Thyroid gland (tissue), 4 donors: Measurements from ENCODE around the gene ABR. TPM values are rescaled to one million over a fixed set of nuclear protein-coding genes. Genes with fewer than 3 reads are reported as not detected.
"Not testable (repeated sequence)": the region's sequence is repeated elsewhere in the genome, so short reads cannot be mapped to it uniquely, and the experiment has no call there.

Source experiments
- DNase-seq, 2 donors: peaks; one replicate each; pipeline ENCODE4 v3.0.0-alpha.2; 2019
- H3K27ac ChIP-seq, 3 donors: fragments of 200-600 bp; sonication (generic); 1 replicate in 2 of 3; 2 replicates in 1 of 3; pipeline ENCODE4 v1.5.1; 2016 to 2019; ENCODE audit warnings: mild to moderate bottlenecking in 1 of 3, moderate library complexity in 1 of 3
- H3K27me3 ChIP-seq: fragments of 200-600 bp; sonication (generic); one replicate; pipeline ENCODE4 v1.5.1; 2019
- H3K36me3 ChIP-seq, 2 donors: fragments of 200-600 bp; sonication (generic); one replicate each; pipeline ENCODE4 v1.5.1; 2016 to 2019
- H3K4me1 ChIP-seq, 2 donors: fragments of 200-600 bp; sonication (generic); one replicate each; pipeline ENCODE4 v1.5.1; 2017 to 2019
- H3K4me3 ChIP-seq, 3 donors: fragments of 200-600 bp; sonication (generic); replicated peaks in 1 of 3; 1 replicate in 2 of 3; 2 replicates in 1 of 3; pipeline ENCODE4 v1.5.1; 2016; ENCODE audit warnings: mild to moderate bottlenecking in 1 of 3
- H3K9me3 ChIP-seq: fragments of 200-600 bp; sonication (generic); one replicate; pipeline ENCODE4 v1.5.1; 2017
- POLR2A ChIP-seq, 2 donors: fragments of 450-650 bp; IDR thresholded peaks; one replicate each; pipeline ENCODE4 v1.6.1; 2017; ENCODE audit warnings: antibody characterized with exemption in 2 of 2, mild to moderate bottlenecking in 2 of 2, moderate library complexity in 1 of 2
- WGBS, 2 donors: methylation state at CpG; one replicate each; pipeline ENCODE4 v1.1.5; 2017; 5-methylcytosine and 5-hydroxymethylcytosine counted together
- intact Hi-C: fragments of 100-400 bp; cut with DNase I; formaldehyde crosslinking; loops from one replicate; pipeline ENCODE4 v1.15.1; 2023
- total RNA-seq, 4 donors: library from RNA; depleted of rRNA; stranded (reverse); fragments of >200 nt; gene quantifications; one replicate each; pipeline ENCODE4 v1.2.3, GENCODE V29; 2016
- TF ChIP-seq, protein P1 (sequence below), 6 experiments: fragments of 200-600 bp in 3 of 6; fragments of 450-650 bp in 3 of 6; sonication (generic) in 3 of 6; IDR thresholded peaks; one replicate each; pipeline ENCODE4 v1.5.1; 2016 to 2019; ENCODE audit warnings: antibody characterized with exemption in 6 of 6, mild to moderate bottlenecking in 2 of 6, inconsistent platforms in 1 of 6, moderate library complexity in 1 of 6

ABR gene
- total RNA-seq, 4 donors from 2014 or later, result 23.7 to 33.7 (median 31.5) TPM

DNA sequence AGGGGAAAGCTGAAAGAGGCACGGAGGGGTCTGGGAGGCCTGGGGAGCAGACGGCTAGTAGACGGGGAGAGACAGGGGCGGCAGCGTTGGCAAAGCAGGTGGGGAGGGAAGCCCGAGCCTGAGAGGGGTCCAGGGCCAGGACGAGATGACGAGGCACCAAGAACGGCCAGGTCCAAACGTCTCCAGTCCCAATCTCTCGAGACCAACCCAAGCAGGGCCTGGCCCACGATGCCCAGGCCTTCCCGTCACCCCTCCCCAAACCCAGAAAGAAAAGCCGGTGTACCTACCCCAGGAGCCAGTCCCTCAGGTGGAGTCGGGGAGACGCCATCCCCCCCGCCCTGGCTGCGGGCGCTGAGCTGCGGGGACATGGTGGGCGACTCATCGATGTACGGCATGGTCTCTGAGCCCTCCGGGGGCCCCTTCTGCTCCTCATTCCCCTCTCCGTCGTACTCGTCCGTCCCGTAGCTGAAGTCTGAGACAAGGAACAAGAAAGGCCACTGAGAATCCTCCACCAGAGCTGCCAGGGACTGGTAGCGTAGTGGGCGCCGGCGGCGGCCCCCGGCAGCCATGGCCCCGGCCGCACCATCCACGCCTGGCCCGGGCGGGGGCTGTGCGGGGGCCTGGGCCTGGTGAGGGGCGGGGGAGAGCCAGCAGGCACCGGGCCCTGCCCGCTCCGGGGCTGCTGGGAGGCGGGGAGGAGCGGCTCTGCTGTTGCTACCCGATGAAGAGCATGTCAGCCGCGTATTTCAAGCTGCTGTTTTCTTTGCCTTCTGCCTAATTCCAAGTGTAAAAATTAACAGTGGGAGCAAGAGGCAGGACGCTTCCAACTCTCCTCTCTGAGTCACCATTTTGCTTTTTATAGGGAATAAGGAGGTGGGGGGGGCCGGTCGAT is 54.6 kb downstream of the ABR start:
- DNase-seq, result no peak
- Histone ChIP-seq H3K27me3 (no peaks in the 10 kb centered on the region), H3K36me3 (no peaks in the 10 kb centered on the region), H3K27ac (no peak overlapping the region), H3K9me3 (no peaks in the 10 kb centered on the region), H3K4me3 (no peak overlapping the region), H3K4me1 (peaks cover 4 to 19% of the 10 kb centered on the region in 2 donors)
- intact Hi-C loops, result loop anchor here (10.0 kb wide), 1 partner anchor 210 kb away; no protein-coding TSS in a partner anchor
- WGBS, 2 donors, result 75 to 80% methylated on average over 36 to 40 of the region's 53 CpGs
- TF ChIP-seq, protein P1, sequence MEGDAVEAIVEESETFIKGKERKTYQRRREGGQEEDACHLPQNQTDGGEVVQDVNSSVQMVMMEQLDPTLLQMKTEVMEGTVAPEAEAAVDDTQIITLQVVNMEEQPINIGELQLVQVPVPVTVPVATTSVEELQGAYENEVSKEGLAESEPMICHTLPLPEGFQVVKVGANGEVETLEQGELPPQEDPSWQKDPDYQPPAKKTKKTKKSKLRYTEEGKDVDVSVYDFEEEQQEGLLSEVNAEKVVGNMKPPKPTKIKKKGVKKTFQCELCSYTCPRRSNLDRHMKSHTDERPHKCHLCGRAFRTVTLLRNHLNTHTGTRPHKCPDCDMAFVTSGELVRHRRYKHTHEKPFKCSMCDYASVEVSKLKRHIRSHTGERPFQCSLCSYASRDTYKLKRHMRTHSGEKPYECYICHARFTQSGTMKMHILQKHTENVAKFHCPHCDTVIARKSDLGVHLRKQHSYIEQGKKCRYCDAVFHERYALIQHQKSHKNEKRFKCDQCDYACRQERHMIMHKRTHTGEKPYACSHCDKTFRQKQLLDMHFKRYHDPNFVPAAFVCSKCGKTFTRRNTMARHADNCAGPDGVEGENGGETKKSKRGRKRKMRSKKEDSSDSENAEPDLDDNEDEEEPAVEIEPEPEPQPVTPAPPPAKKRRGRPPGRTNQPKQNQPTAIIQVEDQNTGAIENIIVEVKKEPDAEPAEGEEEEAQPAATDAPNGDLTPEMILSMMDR (IDR thresholded peaks at IDR 0.05), result no peak
- TF ChIP-seq POLR2A (IDR thresholded peaks at IDR 0.05), result no peak

DNA sequence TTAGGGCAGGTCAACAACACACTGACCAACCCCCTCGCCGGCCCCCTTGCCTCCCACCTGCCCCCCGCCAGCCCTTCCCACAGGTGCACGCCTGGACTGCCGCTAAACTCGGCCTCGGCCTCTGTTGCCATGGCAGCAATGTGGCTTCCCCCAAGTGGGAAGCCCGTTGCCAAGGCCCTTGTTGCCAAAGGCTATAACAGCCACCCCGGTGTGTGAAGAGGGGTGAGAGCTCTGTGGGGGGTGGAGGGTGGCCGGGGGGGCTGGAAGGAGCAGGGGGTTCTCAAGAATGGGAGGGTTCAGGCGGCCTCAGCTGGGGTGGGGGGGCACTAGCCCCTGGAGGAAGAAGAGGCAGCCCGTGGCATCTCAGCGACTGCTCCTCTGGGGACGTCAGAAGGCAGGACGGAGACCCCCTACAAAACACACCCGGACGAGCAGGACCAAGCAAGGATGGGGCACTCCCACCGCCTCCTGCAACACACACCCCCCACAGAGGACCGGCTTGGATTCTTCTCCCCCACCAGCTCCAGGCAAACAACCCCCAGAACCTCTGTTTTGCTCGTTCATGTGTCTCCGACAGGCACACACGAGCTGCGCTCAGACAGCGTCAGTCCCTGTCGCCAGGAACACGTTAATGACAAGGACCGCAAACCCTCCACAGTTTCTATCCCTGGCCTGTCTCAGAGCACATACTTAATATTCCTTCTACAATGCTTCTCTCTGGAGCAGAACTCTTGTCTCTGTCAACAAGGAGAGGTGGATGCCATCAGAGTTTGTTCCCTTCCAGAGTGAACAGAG is 55.7 kb downstream of the ABR start:
- no peak for TF ChIP-seq POLR2A (IDR thresholded peaks at IDR 0.05)
- TF ChIP-seq, protein P1 (IDR thresholded peaks at IDR 0.05), result no peak

DNA sequence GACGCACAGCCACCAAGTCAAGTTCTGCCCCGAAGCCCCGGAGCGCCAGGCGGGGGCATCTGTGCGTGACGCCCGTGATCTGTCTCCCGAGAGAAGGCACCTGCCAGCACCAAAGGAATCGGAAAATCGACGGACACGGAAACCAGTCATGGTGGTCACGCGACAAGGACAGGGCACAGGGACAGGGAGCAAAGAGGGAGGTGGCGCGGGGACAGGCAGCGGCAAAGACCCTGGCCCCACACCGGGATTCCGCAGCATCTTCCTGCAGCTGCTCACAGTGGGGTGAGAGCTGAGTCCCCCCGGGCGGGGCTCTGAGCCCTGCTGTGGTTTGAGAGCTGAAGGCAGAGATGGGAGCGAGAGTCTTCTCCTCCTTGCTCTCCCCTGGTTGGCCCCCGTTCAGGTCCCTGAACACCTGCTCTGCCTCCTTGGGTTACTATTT is 56.4 kb downstream of the ABR start:
- no peaks in the 10 kb centered on the region for H3K36me3 ChIP-seq
- no peak for TF ChIP-seq POLR2A (IDR thresholded peaks at IDR 0.05)
- TF ChIP-seq, protein P1 (IDR thresholded peaks at IDR 0.05), result no peak
- H3K4me1 ChIP-seq, result peaks cover 4 to 19% of the 10 kb centered on the region in 2 donors
- 50 to 54% methylated on average over 12 to 23 of the region's 24 CpGs for WGBS, 2 donors
- no peaks in the 10 kb centered on the region for H3K9me3 ChIP-seq
- peak overlapping the region in 2 of 3 donors; percentile 37 to 49 for H3K27ac ChIP-seq
- no peak for DNase-seq
- intact Hi-C loops, result loop anchor here (2.0 to 10.0 kb wide), 2 partner anchors 65 to 211 kb away; no protein-coding TSS in a partner anchor
- H3K27me3 ChIP-seq, result no peaks in the 10 kb centered on the region
- H3K4me3 ChIP-seq, result no peak overlapping the region

More for the DNA sequence above, 55.7 kb downstream of the ABR start:
- Histone ChIP-seq H3K36me3 (no peaks in the 10 kb centered on the region), H3K27ac (no peak overlapping the region), H3K9me3 (no peaks in the 10 kb centered on the region), H3K4me3 (no peak overlapping the region), H3K27me3 (no peaks in the 10 kb centered on the region), H3K4me1 (peaks cover 4 to 19% of the 10 kb centered on the region in 2 donors)
- intact Hi-C loops, result loop anchor here (2.0 to 10.0 kb wide), 2 partner anchors 65 to 211 kb away; no protein-coding TSS in a partner anchor
- no peak for DNase-seq
- 57 to 61% methylated on average over 21 to 25 of the region's 27 CpGs for WGBS, 2 donors

DNA sequence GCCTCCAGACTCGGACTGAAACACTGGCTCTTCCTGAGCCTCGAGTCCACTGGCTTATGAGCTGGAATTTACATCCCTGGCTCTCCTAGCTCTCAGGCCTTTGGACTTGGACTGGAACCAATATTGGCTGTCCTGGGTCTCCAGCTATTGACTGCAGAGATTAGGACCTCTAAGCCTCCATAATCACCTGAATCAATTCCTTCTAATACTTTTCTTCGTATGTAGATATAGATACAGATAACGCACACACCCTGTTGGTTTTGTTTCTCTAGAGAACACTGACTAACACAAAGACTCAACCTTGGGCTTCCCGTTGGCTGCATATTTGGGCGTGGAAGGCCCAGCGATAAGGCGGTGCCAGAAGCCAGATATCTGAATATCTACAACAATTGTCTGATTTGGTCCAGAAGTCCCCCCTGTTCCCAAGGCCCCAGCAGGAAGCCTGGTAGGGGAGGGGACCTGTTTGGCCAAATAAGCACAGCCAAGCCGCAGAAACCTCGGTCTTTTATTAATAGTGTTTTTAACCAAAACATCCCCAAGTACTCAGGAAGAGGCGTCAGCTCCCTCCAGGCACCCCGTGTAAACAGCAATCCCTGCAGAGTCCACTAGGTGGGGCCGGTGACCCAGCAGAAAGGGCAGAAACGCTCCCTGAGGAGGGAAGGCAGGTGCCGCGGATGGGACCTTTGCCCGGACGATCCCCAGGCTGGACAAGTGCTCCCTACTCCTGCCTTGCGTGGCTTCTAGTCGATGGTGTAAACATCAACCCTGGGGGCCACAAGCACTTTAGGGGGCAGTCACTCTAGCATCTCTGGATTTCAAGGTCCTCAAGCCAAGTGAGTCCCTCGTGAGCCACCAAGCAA is 57.0 kb downstream of the ABR start:
- Histone ChIP-seq H3K36me3 (no peaks in the 10 kb centered on the region), H3K9me3 (no peaks in the 10 kb centered on the region), H3K4me1 (peaks cover 4 to 19% of the 10 kb centered on the region in 2 donors), H3K27me3 (no peaks in the 10 kb centered on the region), H3K27ac (peak overlapping the region in 2 of 3 donors; percentile 37 to 49), H3K4me3 (no peak overlapping the region)
- WGBS, 2 donors, result 20 to 46% methylated on average over 8 to 19 of the region's 21 CpGs
- DNase-seq, result peak; percentile 74 to 84
- intact Hi-C loops, result loop anchor here (2.0 to 10.0 kb wide), 2 partner anchors 66 to 212 kb away; no protein-coding TSS in a partner anchor
- TF ChIP-seq POLR2A (IDR thresholded peaks at IDR 0.05), result no peak
- TF ChIP-seq, protein P1 (IDR thresholded peaks at IDR 0.05), result peak; percentile 74 to 94 (median 94)

DNA sequence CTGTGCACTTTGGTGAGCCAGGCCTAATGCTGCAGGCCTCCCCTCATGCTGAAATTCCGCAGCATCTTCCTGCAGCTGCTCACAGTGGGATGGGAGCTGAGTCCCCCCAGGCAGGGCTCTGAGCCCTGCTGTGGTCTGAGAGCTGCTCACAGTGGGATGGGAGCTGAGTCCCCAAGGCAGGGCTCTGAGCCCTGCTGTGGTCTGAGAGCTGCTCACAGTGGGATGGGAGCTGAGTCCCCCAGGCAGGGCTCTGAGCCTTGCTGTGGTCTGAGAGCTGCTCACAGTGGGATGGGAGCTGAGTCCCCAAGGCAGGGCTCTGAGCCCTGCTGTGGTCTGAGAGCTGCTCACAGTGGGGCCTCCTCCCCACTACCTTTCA is 58.4 kb downstream of the ABR start:
- not testable (repeated sequence) for H3K4me3 ChIP-seq, H3K36me3 ChIP-seq, DNase-seq, H3K27me3 ChIP-seq, H3K27ac ChIP-seq, H3K9me3 ChIP-seq
- 100% methylated on average over 1 of the region's 1 CpG; no CpG with 5 or more reads in 1 of the 2 donors for WGBS, 2 donors
- intact Hi-C loops, result loop anchor here (10.0 kb wide), 1 partner anchor 213 kb away; no protein-coding TSS in a partner anchor
- peaks cover 4 to 19% of the 10 kb centered on the region in 2 donors for H3K4me1 ChIP-seq
